DMS153 treated with DMSO at 0.1 percent for 48 hours (cell line): ENCODE results near the gene DNAH6.

Source experiments
- DNase-seq: peaks from one replicate; lab custom pipeline; 2025; ENCODE audit not compliant: unreplicated experiment; lab: John Stamatoyannopoulos, UW

The DNAH6 gene

DNA sequence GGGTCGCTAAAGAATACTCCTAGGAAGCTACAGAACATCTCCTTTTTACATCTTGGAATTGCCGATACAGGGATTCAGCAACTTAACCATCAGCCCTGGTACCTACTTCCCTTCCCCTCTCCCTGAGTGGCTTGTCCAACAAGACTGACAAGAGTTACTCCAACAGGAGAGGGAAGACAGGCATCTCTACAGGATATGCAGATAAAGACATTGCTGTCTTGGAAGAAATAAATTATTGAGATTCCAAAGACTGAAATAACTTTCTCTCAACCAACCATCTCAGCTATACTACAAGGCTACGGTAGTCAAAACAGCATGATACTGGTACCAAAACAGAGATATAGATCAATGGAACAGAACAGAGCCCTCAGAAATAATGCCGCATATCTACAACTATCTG lies 277.3 kb downstream of the DNAH6 start:
- no peak for DNase-seq

DNA sequence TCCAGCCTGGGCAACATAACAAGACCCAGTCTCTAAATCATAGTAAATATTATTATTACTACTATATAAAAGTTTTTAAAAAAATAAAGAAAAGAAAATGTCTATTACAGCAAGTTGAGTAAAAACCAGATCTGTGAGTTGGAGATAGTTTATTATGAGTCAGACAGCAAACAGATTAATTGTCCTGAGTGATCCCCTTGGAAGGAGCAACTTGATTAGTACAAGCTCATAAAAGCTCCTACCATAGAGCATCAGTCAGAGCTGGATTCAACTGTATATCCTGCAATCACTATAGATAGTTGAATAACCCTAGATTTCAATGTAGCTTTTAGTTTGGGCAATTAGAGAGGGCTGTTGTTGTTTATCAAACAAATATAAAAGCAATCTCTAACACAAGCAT lies 280.5 kb downstream of the DNAH6 start:
- DNase-seq, result no peak

DNA sequence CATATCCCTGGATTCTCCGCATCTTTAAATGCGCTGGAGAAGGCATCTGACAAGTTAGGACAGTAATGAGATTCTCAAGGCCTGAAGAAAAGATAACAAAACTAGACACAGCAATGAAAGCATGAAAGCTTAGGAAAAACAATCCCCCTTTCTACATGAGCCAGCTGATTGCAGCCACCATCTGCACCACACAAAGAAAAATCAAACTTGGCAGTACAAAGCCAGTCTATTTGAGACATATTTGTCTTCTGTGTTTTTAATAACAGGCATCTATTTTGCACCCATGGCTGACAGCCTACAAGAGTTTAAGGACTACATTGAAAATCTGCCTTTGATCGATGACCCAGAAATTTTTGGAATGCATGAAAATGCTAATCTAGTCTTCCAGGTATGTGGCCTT lies 281.0 kb downstream of the DNAH6 start:
- no peak for DNase-seq

DNA sequence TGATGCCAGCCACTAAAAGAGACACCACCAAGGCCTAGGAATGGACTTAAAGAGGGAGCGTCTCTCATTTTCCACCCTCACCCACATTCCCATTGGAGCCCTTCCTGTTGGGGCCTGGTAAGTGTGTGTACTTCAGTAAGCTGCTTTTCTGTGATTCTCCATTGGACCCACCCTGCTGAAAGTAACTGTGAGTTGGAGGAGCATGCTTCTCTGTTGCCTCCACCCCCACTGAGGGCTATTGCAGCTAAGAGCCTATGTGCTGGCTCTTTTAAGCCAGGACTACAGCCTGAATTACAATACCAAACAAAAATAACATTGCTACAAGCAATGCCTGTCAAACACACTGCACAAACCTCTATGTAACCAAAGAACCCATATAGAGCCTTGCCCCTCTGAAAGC lies 283.5 kb downstream of the DNAH6 start:
- no peak for DNase-seq

DNA sequence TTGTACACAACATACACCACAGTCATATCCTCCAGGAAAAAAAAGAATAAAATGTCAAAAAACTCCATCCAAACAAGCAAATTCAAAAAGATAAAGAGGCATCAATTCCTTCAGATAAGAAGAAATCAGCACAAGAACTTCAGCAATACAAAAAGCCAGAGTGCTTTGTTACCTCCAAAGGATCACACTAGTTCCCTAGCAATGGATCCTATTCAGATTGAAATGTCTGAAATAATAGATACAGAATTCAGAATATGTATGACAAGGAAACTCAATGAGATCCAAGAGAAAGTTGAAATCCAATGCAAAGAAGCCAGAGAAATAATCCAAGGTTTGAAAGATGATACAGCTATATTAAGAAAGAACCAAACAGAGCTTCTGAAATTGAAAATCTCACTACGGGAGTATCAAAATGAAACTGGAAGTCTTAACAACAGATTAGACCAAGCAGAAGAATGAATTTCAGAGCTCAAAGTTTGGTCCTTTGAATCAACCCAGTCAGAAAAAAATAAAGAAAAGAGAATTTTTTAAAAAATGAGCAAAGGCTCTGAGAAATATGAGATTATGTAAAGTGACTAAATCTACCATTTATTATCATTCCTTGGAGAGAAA lies 284.0 kb downstream of the DNAH6 start:
- DNase-seq, result no peak

DNA sequence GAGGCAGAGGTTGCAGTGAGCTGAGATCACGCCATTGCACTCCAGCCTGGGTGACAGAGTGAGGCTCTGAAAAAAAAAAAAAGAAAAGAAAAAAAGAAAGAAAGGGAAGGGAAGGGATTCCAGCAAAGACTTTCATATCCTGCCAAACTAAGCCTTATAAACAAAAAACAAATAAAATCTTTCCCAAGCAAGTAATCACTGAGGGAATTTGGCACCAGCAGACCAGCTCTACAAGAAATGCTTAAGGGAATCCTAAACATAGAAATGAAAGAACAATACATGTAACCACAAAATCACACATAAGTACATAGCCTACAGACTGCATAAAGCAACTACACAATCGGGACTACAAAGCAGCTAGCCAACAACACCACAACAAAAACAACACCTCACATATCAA lies 285.5 kb downstream of the DNAH6 start:
- DNase-seq, result no peak

DNA sequence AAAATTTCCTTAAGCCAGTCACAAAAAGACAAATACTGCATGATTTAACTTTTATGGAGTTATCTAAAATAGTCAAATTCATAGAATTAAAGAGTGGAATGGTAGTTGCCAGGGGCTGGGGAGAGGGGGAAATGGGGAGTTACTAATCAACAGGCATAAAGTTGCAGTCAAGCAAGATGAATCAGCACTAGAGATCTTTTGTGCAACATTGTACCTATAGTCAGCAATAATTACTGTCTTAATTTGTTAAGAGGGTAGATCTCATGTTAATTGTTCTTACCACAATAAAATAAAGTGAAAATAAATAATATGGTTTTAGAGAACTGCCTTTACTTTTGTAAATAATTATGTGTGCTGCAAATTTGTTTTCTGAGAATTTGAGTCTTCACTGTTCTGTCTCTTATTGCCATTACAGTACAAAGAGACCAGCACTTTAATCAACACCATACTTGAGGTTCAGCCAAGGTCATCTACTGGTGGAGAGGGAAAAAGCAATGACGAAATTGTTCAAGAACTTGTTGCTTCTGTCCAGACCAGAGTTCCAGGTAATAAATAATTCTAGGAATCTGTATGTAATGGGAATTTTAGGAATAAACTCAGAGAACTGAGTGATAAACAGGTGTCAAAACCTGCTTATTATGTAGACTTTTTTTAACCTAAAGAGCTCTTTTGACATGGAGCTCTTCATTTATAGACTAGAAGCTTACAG lies 289.1 kb downstream of the DNAH6 start:
- DNase-seq, result no peak

DNA sequence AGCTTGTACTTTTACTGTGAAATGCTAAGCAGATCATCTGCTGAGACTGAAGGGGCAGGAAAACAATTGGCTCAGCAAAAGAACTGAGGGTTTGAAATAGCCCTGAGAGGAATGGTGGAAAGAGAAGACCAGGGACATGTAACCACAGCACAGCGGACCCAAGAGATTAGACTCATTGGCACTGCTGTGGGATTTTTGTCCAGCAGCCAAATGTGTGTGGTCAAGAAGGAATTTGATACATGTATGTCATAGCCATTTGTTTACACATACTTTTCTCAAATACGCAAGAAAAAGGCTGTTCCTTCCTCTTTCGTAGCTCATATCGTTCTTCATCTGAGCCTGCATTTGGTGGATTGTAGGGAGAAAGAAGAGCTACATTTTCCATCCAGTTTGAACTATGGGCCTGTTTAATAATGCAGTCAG lies 290.8 kb downstream of the DNAH6 start:
- DNase-seq, result no peak

DNA sequence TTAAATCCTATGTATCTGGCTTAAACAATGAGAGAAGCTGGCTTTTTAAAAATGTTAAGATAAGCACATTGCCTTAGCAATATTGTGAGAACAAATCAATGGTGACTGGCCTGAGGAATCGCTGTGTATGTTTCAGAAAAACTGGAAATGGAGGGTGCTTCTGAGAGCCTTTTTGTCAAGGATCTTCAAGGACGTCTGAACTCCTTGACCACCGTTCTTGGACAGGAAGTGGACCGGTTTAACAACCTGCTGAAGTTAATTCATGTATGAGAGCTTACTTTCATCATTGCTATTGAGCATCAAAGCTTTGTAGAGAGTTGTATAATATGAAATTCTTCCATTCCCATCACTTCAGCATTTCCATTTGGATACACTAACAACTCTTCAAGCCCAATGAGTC lies 292.0 kb downstream of the DNAH6 start:
- no peak for DNase-seq

DNA sequence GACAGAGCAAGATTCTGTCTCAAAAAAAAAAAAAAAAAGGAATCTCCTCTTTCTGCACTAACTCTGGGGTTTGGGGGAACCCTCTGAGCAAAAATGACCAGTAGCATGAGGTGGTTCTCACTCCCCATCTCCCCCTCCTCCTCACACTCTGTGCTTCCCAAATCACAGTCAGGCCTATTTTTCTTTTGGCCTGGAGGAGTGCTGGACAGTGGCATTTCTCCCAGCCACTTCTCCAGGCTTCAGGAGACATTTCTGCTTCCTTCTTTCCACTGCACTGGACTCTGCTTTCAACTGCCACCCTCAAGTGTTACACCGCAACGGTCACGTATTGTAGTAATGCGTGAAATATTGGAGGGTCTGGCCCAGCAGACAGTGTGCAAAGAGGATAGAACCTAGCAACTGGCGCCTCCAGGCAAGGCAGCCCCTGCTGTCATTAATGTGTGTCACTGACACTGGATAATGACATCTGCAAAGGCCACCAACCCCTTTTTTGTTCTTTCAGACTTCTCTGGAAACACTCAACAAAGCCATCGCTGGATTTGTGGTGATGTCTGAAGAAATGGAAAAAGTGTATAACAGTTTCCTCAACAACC lies 295.6 kb downstream of the DNAH6 start:
- DNase-seq, result no peak

DNA sequence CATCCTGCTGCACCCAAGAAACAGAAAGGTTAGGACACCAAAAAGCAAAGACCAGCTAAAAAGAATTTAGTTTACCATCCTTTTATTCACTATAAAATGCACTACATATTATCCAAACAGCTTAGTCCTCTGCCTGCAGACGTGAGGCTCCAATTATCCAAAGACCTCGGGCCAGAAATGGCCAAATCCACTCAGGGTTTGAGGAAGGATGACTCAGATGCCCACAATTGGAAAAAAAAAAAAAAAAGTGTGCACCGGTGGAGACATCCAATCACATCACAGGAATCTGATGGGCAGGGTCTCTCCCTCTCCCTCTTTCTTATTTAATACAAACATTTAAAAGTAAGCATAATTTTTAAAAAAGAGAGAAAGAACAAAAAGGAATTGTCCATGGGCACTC lies 298.8 kb downstream of the DNAH6 start:
- no peak for DNase-seq

DNA sequence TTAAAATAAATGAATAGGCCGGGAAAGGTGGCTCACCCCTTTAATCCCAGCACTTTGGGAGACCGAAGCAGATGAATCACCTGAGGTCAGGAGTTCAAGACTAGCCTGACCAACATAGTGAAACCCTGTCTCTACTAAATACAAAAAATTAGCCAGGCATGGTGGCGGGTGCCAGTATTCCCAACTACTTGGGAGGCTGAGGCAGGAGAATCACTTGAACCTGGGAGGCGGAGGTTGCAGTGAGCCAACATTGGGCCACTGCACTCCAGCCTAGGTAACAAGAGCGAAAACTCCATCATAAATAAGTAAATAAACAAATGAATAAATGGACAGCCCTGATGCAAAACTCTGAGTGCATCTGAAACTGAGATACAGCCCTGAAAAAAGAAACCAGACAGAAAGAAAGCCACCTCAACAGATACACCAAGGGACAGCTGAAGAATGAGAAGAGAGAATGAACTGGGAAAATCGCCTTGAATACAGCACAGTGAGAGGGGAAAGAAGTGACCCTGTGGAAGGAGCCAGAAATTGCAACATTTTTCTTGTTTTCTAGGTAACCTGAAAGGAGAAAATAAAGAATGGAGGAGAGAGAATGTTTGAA lies 300.2 kb downstream of the DNAH6 start:
- DNase-seq, result no peak

DNA sequence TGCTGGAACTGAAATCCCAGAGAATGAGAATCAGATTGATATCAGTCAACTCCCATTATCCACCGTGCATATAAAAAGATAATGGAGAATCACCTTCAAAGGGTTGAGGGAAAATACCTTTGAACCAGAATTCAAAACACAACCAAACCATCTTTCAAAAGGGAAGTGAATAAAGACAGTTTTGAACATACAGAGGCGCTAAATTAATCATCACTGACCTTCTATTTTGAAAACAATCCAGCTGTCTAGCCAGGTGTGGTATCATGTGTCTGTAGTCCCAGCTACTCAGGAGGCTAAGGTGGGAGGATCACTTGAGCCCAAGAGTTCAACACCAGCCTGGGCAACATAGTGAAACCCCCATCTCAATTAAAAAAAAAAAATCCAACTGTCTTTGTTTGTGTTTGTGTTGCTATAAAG lies 300.9 kb downstream of the DNAH6 start:
- no peak for DNase-seq

DNA sequence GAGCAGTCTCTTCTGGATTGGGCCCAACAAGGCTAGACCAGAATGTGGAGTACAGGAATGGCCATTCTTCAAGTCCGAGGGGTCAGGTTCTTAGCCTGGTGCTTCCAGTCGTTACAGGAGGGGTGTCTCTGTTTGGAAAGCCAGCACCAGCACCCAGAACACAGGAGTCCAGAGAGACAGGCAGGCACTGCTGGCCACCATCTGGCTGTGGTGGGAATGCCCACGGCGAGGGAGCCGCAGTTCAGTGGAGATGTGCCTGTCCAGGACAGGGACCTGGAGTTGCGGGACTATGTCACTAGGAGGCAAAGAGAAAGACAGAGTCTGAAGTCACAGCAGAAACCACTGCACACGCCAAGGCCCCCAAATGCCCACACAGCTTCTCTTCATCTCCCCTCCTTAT lies 305.5 kb downstream of the DNAH6 start:
- DNase-seq, result no peak

DNA sequence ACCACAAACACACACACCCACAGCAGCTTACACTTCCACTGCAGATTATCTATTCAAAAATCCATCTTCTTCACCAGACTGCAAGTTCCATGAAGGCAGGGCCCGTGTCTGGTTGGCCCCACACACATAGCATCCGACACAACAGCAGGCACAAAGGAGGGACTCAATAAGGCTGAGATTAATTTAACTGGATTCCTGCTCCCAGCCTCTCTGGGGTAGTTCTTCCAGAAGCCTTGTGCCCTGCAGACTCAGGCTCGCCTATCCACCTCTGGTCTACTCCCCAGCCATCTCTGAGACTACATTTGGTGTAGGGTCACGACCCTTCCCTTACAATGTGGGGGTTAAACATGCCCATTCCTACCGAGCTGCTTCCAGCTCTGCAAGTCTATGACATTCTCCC lies 306.9 kb downstream of the DNAH6 start:
- DNase-seq, result no peak

DNA sequence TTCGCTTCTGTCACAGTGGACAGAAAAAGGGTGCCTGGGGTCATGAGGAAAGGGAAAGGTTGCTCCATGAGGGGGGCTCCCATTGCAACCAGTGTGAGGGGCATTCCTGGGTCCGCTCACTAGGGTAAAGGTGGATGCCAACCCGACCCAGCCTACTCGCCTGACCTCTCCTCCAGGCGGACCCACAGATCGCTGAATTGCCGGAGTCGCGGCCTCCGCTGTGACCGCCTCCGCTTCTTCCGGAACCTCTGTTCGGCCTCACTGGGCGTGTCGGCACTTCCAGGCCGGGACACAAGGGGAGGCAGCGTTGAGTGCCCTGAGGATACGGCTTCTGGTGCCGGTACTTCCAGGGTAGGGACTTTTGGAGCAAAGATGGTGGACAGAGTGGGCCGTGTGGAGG lies 307.5 kb downstream of the DNAH6 start:
- no peak for DNase-seq

DNA sequence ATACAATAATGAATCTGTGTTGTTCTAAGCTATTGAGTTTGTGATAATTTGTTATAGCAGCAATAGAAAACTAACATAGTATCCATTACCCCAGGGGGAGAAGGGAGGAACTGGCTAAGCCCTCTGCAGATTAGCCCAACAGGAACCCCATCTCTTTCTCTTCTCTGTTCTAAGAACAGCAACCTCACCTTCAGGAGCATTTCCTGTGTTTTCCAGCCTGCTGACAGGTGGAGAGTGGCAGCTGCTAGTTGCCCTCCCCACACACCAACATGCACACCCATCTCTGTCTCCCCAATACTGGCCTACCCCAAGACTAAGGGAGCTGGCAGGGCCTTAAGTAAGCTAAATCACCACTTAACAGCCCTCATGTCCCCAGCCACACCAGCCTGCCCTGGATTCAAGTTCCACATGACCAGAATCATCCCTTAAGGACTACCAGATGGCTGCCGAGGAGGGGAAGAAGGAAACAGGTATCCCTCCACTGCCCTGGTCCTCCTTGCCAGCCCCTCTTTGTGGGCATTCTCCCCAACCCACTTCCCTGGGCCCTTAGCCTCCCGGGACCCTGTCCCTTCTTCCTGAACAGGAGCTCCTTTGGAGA lies 311.8 kb downstream of the DNAH6 start:
- DNase-seq, result no peak

DNA sequence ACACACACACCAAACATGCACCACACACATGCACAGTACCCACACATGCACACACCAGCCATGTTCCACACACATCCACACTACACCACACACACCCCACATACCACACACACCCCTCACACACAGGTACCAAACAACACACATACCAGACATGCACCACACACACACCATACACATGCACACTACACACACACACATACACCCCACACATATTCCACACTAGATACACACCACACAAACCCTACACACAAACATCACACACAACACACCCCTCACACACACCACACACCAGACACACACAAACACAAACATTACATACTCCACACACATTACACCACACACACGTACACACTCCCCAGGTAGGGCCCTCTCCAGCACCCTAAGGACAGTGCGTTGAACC lies 313.4 kb downstream of the DNAH6 start:
- DNase-seq, result no peak

DNA sequence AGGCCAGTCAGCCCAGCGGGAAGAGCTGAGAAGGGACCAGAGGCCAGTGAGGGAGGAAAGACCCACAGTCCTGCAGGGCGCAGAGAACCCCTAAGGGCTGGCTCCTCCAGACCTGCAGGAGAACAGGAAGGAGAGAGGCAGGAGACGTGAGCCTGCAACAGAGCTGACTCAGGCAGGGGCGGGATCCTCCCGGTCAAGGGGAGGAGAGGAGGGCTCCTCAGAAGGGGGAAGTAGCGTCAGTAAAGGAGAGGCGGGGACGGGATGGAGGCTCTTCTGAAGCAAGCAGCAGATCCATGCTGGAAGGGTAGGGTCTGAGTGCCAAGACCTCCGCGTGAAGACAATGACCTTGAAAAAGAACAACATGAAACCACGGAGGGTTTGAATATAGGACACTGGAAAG lies 313.8 kb downstream of the DNAH6 start:
- no peak for DNase-seq

DNA sequence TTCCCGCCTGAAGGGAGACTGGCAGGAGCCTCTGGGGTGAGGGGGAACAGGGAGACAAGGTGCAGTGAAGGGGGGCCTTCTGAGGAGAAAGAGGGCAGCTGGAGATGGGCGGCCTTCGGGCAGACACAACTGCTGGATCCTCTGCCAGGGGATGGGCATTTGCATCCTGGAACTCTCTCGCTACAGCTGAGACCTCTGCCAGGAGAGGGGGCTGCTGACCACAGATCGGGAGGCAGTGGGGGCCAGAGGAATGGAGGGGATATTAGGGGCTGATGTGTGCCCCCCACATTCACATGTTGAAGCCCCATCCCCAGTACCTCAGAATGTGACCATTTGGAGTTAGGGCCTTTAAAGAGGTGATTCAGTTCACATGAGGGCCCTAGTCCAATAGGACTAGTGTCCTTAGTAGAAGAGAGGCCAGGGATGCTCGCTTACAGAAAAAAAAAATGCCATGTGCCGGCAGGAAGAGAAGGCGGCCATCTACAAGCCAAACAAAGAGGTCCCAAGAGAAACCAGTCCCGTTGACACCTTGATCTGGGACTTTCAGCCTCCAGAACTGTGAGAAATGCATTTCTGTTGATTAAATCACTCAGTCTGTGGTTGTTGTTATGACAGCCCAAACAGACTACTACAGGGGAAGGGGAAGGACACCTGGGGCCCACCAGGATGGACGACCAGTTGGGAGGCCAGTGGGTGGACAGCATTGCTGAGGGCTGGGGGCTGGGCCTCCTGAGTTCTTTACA lies 314.6 kb downstream of the DNAH6 start:
- DNase-seq, result no peak

DNA sequence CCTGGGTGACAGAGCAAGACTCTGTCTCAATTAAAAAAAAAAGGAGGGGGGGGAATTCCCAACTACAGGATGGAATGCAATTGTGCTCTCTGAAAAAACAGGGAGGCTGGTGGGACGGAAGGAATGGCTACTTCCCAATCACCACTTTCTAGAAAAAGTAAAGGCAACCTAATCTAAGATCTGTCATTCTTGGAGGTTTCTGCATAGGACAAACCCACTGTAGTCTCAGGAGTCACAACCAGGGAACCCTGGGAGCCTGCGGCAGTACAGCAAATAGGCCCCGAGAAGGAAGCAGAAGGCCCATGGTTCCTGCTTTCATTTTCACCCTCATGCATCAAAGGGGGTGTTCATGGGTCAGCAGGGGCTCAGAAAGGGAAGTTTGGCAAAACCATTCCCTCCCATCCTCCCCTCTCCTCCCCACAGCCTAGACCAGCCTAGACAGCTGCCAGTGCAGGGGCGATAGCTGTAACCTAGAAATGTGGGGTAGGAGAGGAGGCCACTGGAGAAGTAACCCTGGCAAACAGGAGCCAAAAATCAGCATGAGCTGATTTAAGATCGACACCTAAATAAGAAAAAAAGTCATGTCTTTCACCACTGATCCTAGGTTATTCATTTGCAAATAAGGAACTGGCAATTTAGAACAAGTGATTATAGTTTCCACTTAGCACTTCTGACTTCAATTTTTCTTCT lies 316.6 kb downstream of the DNAH6 start:
- no peak for DNase-seq
